Gastroesophageal sphincter (tissue), 4 donors: ENCODE measurements around the gene TNPO2. TPM values are rescaled to one million over a fixed set of nuclear protein-coding genes. Genes with fewer than 3 reads are reported as not detected.

Experiments
- ATAC-seq: fragments of 150-250 bp; one replicate; pipeline ENCODE4 v1.9.1; 2016; ENCODE audit warnings: mild to moderate bottlenecking, moderate library complexity
- H3K27ac ChIP-seq, 4 donors: fragments of 200-600 bp; sonication (generic) in 3 of 4; 1 replicate in 3 of 4; 2 replicates in 1 of 4; pipeline ENCODE4 v1.5.1; 2016 to 2019
- H3K27me3 ChIP-seq: fragments of 200-600 bp; sonication (generic); one replicate; pipeline ENCODE4 v1.5.1; 2019
- H3K36me3 ChIP-seq, 2 donors: fragments of 200-600 bp; sonication (generic); one replicate each; pipeline ENCODE4 v1.5.1; 2019; ENCODE audit warnings: control low read depth in 1 of 2
- H3K4me1 ChIP-seq, 3 donors: fragments of 200-600 bp; sonication (generic); 1 replicate in 2 of 3; 2 replicates in 1 of 3; pipeline ENCODE4 v1.5.1; 2016 to 2019; ENCODE audit warnings: control low read depth in 2 of 3
- H3K4me3 ChIP-seq, 2 donors: fragments of 200-600 bp; sonication (generic); one replicate each; pipeline ENCODE4 v1.5.1; 2019; ENCODE audit warnings: mild to moderate bottlenecking in 1 of 2, moderate library complexity in 1 of 2
- H3K9me3 ChIP-seq, 3 donors: fragments of 200-600 bp; sonication (generic); one replicate each; pipeline ENCODE4 v1.5.1; 2017 to 2019; ENCODE audit warnings: control low read depth in 2 of 3
- CTCF ChIP-seq, 4 experiments: fragments of 200-600 bp in 2 of 4; fragments of 450-650 bp in 2 of 4; sonication (generic) in 1 of 4; IDR thresholded peaks; one replicate each; pipeline ENCODE4 v1.5.1; 2017 to 2019; ENCODE audit warnings: antibody characterized with exemption in 4 of 4, mild to moderate bottlenecking in 2 of 4, moderate library complexity in 2 of 4
- EP300 ChIP-seq: sonication (generic); formaldehyde crosslinking; IDR thresholded peaks from one replicate; pipeline ENCODE4 v1.6.1; 2017; ENCODE audit warnings: antibody characterized with exemption, mild to moderate bottlenecking
- POLR2A ChIP-seq, 2 donors: fragments of 450-650 bp; IDR thresholded peaks; one replicate each; pipeline ENCODE4 v1.6.1; 2017; ENCODE audit warnings: antibody characterized with exemption in 2 of 2, mild to moderate bottlenecking in 2 of 2, moderate library complexity in 1 of 2
- POLR2AphosphoS5 ChIP-seq: sonication (generic); formaldehyde crosslinking; IDR thresholded peaks from one replicate; pipeline ENCODE4 v1.6.1; 2017; ENCODE audit warnings: antibody characterized with exemption
- WGBS, 2 donors: methylation state at CpG; one replicate each; pipeline ENCODE4 v1.1.5; 2018; ENCODE audit warnings: low coverage in 1 of 2; 5-methylcytosine and 5-hydroxymethylcytosine counted together
- total RNA-seq, 4 donors: library from RNA; depleted of rRNA; stranded (reverse); fragments of >200 nt; gene quantifications; one replicate each; pipeline ENCODE4 v1.1.0, GENCODE V29; 2016

The TNPO2 gene
- total RNA-seq, 4 donors from 2014 or later = 52.0 to 89.2 (median 76.1) TPM

GRCh38 chr19:12757544-12758274 lies 34.0 kb upstream of the TNPO2 start:
- Histone ChIP-seq H3K27ac (peak overlapping the region in 3 of 4 donors; percentile 1 to 67 (median 51)), H3K27me3 (peaks cover 15% of the 10 kb centered on the region), H3K4me1 (peaks cover 0 to 13% (median 4%) of the 10 kb centered on the region in 3 donors), H3K9me3 (no peaks in the 10 kb centered on the region), H3K4me3 (peak overlapping the region in 1 of 2 donors; percentile 47), H3K36me3 (peaks cover 0 to 4% of the 10 kb centered on the region in 2 donors)
- 11 to 41% methylated on average over 4 to 11 of the region's 60 CpGs for WGBS, 2 donors
- ATAC-seq = peak; percentile 89
- TF ChIP-seq CTCF (IDR thresholded peaks at IDR 0.05) (peak in 3 of 4 experiments; percentile 87 to 96 (median 91)), EP300 (no peak), POLR2A (IDR thresholded peaks at IDR 0.05) (no peak)

GRCh38 chr19:12756150-12756883 lies 32.6 kb upstream of the TNPO2 start:
- Histone ChIP-seq H3K4me3 (no peak overlapping the region), H3K4me1 (peaks cover 0 to 13% (median 4%) of the 10 kb centered on the region in 3 donors), H3K27me3 (peaks cover 26% of the 10 kb centered on the region), H3K9me3 (no peaks in the 10 kb centered on the region), H3K27ac (no peak overlapping the region), H3K36me3 (no peaks in the 10 kb centered on the region)
- 82 to 93% methylated on average over 3 to 5 of the region's 19 CpGs for WGBS, 2 donors
- TF ChIP-seq POLR2AphosphoS5 (no peak), POLR2A (IDR thresholded peaks at IDR 0.05) (no peak), EP300 (no peak), CTCF (IDR thresholded peaks at IDR 0.05) (no peak)
- no peak for ATAC-seq

GRCh38 chr19:12754465-12755196 lies 30.9 kb upstream of the TNPO2 start:
- Histone ChIP-seq H3K9me3 (no peaks in the 10 kb centered on the region), H3K4me3 (no peak overlapping the region), H3K36me3 (no peaks in the 10 kb centered on the region), H3K27me3 (peaks cover 43% of the 10 kb centered on the region), H3K27ac (no peak overlapping the region), H3K4me1 (peaks cover 0 to 13% (median 4%) of the 10 kb centered on the region in 3 donors)
- WGBS, 2 donors = 85% methylated on average over 11 of the region's 50 CpGs; no CpG with 5 or more reads in 1 of the 2 donors
- TF ChIP-seq POLR2A (IDR thresholded peaks at IDR 0.05) (no peak), EP300 (no peak), POLR2AphosphoS5 (no peak), CTCF (IDR thresholded peaks at IDR 0.05) (no peak)
- no peak for ATAC-seq

GRCh38 chr19:12752056-12752781 lies 28.5 kb upstream of the TNPO2 start:
- ATAC-seq = no peak
- H3K27ac ChIP-seq = no peak overlapping the region
- H3K9me3 ChIP-seq = peaks cover 0 to 7% (median 0%) of the 10 kb centered on the region in 3 donors
- TF ChIP-seq CTCF (IDR thresholded peaks at IDR 0.05) = no peak
- TF ChIP-seq EP300 = no peak
- no peak for TF ChIP-seq POLR2AphosphoS5
- no peak for TF ChIP-seq POLR2A (IDR thresholded peaks at IDR 0.05)
- WGBS, 2 donors = 62 to 70% methylated on average over 5 to 19 of the region's 23 CpGs
- H3K27me3 ChIP-seq = peaks cover 61% of the 10 kb centered on the region
- peaks cover 0 to 16% of the 10 kb centered on the region in 2 donors for H3K36me3 ChIP-seq
- H3K4me3 ChIP-seq = no peak overlapping the region
- H3K4me1 ChIP-seq = peaks cover 0 to 4% (median 0%) of the 10 kb centered on the region in 3 donors
